T-helper 17 cell (primary cell): ENCODE measurements around the gene RAB34. TPM values are rescaled to one million over a fixed set of nuclear protein-coding genes. Genes with fewer than 3 reads are reported as not detected.
A peak's percentile ranks its signal among the peaks of the same experiment; 100 is the strongest.
"Not testable (repeated sequence)": the region's sequence is repeated elsewhere in the genome, so short reads cannot be mapped to it uniquely, and the experiment has no call there.

Experiments used
- ATAC-seq: fragments of 150-1000 bp; cut with Tn5 transposase; 2 replicates; pipeline ENCODE4 v1.10.0; 2021; ENCODE audit warnings: mild to moderate bottlenecking, moderate library complexity
- DNase-seq, 3 donors: peaks; one replicate each; pipeline versions ENCODE4 v3.0.0 to v3.0.0-alpha.2; 2020 to 2021
- H3K9me3 ChIP-seq: one replicate; pipeline ENCODE4 v1.7.0; 2013; ENCODE audit warnings: low read length, mild to moderate bottlenecking; ENCODE audit not compliant: control insufficient read depth, poor library complexity, severe bottlenecking
- H3K27ac Mint-ChIP-seq: one replicate; pipeline ENCODE4 v1.8.0; 2022; ENCODE audit warnings: mild to moderate bottlenecking, moderate library complexity, mixed read lengths
- H3K27me3 Mint-ChIP-seq: one replicate; pipeline ENCODE4 v1.8.0; 2022; ENCODE audit warnings: mixed read lengths
- H3K36me3 Mint-ChIP-seq: one replicate; pipeline ENCODE4 v1.8.0; 2022; ENCODE audit warnings: low read depth, mixed read lengths
- H3K4me1 Mint-ChIP-seq: one replicate; pipeline ENCODE4 v1.8.0; 2022; ENCODE audit warnings: mild to moderate bottlenecking, mixed read lengths
- H3K4me3 Mint-ChIP-seq: one replicate; pipeline ENCODE4 v1.8.0; 2022; ENCODE audit warnings: mild to moderate bottlenecking, moderate library complexity, mixed read lengths
- total RNA-seq, 4 donors: library from RNA in 2 of 4; stranded (reverse) in 2 of 4; gene quantifications; one replicate each; pipeline ENCODE4 v1.2.3 and lab custom pipeline; 2022 to 2026

RAB34 gene
- total RNA-seq, 2 donors from 2014 or later = 8.3 to 24.3 TPM

- peak within 1 kb of the TSS; percentile 100 for H3K27ac Mint-ChIP-seq
- H3K27me3 Mint-ChIP-seq = no peaks in the 10 kb centered on the region
- DNase-seq (peak; percentile 94 to 97 (median 96)), ATAC-seq (peak; percentile 74)
- peaks cover 5% of the 10 kb centered on the region for H3K36me3 Mint-ChIP-seq
- H3K4me3 Mint-ChIP-seq = peak within 1 kb of the TSS; percentile 97
- H3K9me3 ChIP-seq = peaks cover 3% of the 10 kb centered on the region
- H3K4me1 Mint-ChIP-seq = peaks cover 42% of the 10 kb centered on the region
Measured at GRCh38 chr17:28728364-28729200, 10.9 kb upstream of the RAB34 start, which contains the start of gene NEK8. Gene NEK8 (plus strand): TSS chr17:28728788. CDS start chr17:28728814, 26 bp downstream.

GRCh38 chr17:28726627-28727491 lies 9.2 kb upstream of the RAB34 start:
- Mint-ChIP-seq H3K27ac (peak overlapping the region; percentile 100), H3K4me1 (peaks cover 50% of the 10 kb centered on the region), H3K4me3 (peak overlapping the region; percentile 97), H3K36me3 (peaks cover 3% of the 10 kb centered on the region), H3K27me3 (no peaks in the 10 kb centered on the region)
- peak; percentile 44 for ATAC-seq
- H3K9me3 ChIP-seq = peaks cover 3% of the 10 kb centered on the region
- peak; percentile 80 to 91 (median 85) for DNase-seq

GRCh38 chr17:28726226-28726626 lies 8.6 kb upstream of the RAB34 start, which contains the start of gene TLCD1:
Gene TLCD1 (minus strand): TSS chr17:28726233. CDS start chr17:28726097, 136 bp downstream.
- peaks cover 3% of the 10 kb centered on the region for H3K9me3 ChIP-seq
- peak; percentile 31 for ATAC-seq
- H3K36me3 Mint-ChIP-seq = peaks cover 3% of the 10 kb centered on the region
- peak within 1 kb of the TSS; percentile 100 for H3K27ac Mint-ChIP-seq
- peaks cover 53% of the 10 kb centered on the region for H3K4me1 Mint-ChIP-seq
- peak within 1 kb of the TSS; percentile 97 for H3K4me3 Mint-ChIP-seq
- H3K27me3 Mint-ChIP-seq = no peaks in the 10 kb centered on the region
- DNase-seq = peak; percentile 39 to 68 (median 65)

- ATAC-seq (no peak), DNase-seq (peak in 1 of 3 donors; percentile 22)
- Mint-ChIP-seq H3K4me1 (peaks cover 57% of the 10 kb centered on the region), H3K36me3 (peaks cover 3% of the 10 kb centered on the region), H3K27ac (peak overlapping the region; percentile 86), H3K4me3 (peak overlapping the region; percentile 97), H3K27me3 (no peaks in the 10 kb centered on the region)
- peaks cover 3% of the 10 kb centered on the region for H3K9me3 ChIP-seq
Measured at GRCh38 chr17:28725660-28726225, 8.1 kb upstream of the RAB34 start.

- Mint-ChIP-seq H3K4me1 (peaks cover 62% of the 10 kb centered on the region), H3K36me3 (peaks cover 3% of the 10 kb centered on the region), H3K27ac (peak overlapping the region; percentile 86), H3K4me3 (peak overlapping the region; percentile 97), H3K27me3 (no peaks in the 10 kb centered on the region)
- peaks cover 3% of the 10 kb centered on the region for H3K9me3 ChIP-seq
- ATAC-seq (no peak), DNase-seq (no peak)
Measured at GRCh38 chr17:28725166-28725659, 7.5 kb upstream of the RAB34 start.

GRCh38 chr17:28724500-28725165 lies 7.0 kb upstream of the RAB34 start:
- no peak for DNase-seq
- peaks cover 3% of the 10 kb centered on the region for H3K9me3 ChIP-seq
- no peak for ATAC-seq
- peak overlapping the region; percentile 97 for H3K4me3 Mint-ChIP-seq
- peaks cover 6% of the 10 kb centered on the region for H3K36me3 Mint-ChIP-seq
- peak overlapping the region; percentile 86 for H3K27ac Mint-ChIP-seq
- H3K4me1 Mint-ChIP-seq = peaks cover 62% of the 10 kb centered on the region
- no peaks in the 10 kb centered on the region for H3K27me3 Mint-ChIP-seq

- not testable (repeated sequence) for DNase-seq, H3K9me3 ChIP-seq, H3K27me3 Mint-ChIP-seq, H3K36me3 Mint-ChIP-seq, ATAC-seq
- Mint-ChIP-seq H3K27ac (peak overlapping the region; percentile 86), H3K4me1 (peaks cover 63% of the 10 kb centered on the region), H3K4me3 (peak overlapping the region; percentile 97)
Measured at GRCh38 chr17:28723836-28724499, 6.3 kb upstream of the RAB34 start.

- Mint-ChIP-seq H3K36me3 (peaks cover 6% of the 10 kb centered on the region), H3K27me3 (no peaks in the 10 kb centered on the region), H3K4me3 (no peak overlapping the region), H3K4me1 (peaks cover 62% of the 10 kb centered on the region), H3K27ac (no peak overlapping the region)
- peaks cover 3% of the 10 kb centered on the region for H3K9me3 ChIP-seq
- DNase-seq (no peak), ATAC-seq (no peak)
Measured at GRCh38 chr17:28723159-28723835, 5.6 kb upstream of the RAB34 start.

GRCh38 chr17:28722417-28723158 lies 4.9 kb upstream of the RAB34 start:
- DNase-seq = no peak
- Mint-ChIP-seq H3K27ac (peak overlapping the region; percentile 98), H3K4me3 (peak overlapping the region; percentile 25), H3K36me3 (peaks cover 6% of the 10 kb centered on the region), H3K4me1 (peaks cover 58% of the 10 kb centered on the region), H3K27me3 (no peaks in the 10 kb centered on the region)
- peaks cover 3% of the 10 kb centered on the region for H3K9me3 ChIP-seq
- ATAC-seq = no peak

- not testable (repeated sequence) for H3K9me3 ChIP-seq, ATAC-seq, DNase-seq, H3K36me3 Mint-ChIP-seq, H3K27me3 Mint-ChIP-seq
- Mint-ChIP-seq H3K4me1 (peaks cover 52% of the 10 kb centered on the region), H3K27ac (peak overlapping the region; percentile 98), H3K4me3 (peak overlapping the region; percentile 98)
Measured at GRCh38 chr17:28720997-28721329, 3.3 kb upstream of the RAB34 start.
